ENCODE data around the gene MASTL. TPM values are rescaled to one million over a fixed set of nuclear protein-coding genes. Genes with fewer than 3 reads are reported as not detected.
"Not testable (repeated sequence)": the region's sequence is repeated elsewhere in the genome, so short reads cannot be mapped to it uniquely, and the experiment has no call there.

MASTL gene
- polyA plus RNA-seq, result 1 to 10 TPM in 2 of 3 donors, not detected in 1; 1.5 to 3.5 TPM

- no peaks in the 10 kb centered on the region for H3K9me3 Mint-ChIP-seq
- H3K27me3 Mint-ChIP-seq (ENCODE audit: low read depth in 3 of 3), result peaks cover 15 to 23% (median 20%) of the 10 kb centered on the region in 3 donors
- peak within 1 kb of the TSS; percentile 95 to 100 (median 99) for H3K4me3 Mint-ChIP-seq
- H3K4me1 Mint-ChIP-seq, result peaks cover 50 to 65% of the 10 kb centered on the region in 2 donors
- peak within 1 kb of the TSS; percentile 100 for H3K27ac Mint-ChIP-seq
- peak; percentile 95 to 96 (median 96) for DNase-seq
- peaks cover 1 to 10% (median 6%) of the 10 kb centered on the region in 3 donors for H3K36me3 Mint-ChIP-seq
Observed at GRCh38 chr10:27155066-27155754, at the start of gene MASTL. Gene MASTL (plus strand): TSS chr10:27155352. CDS start chr10:27155427, 75 bp downstream.

DNA sequence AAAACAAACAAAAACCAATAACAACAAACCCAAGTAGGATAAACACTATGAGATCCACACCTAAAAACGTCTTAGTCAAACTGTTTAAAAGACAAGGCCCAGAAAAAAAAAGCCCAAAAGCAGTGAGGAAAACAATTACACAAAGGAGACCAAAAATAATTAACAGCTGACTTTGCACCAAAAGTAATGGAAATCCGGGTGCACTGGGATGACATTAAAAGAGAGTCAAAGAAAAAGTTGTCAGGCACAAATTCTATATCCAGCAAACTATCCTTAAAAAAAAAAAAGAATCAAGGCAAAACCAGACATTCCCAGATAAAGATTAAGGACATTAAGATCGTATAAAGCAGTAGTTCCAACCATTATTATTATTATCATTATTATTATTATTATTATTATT lies 47.0 kb upstream of the MASTL start:
- Mint-ChIP-seq H3K36me3 (peaks cover 17 to 26% (median 24%) of the 10 kb centered on the region in 3 donors), H3K27me3 (ENCODE audit: low read depth in 3 of 3) (peaks cover 0 to 3% (median 0%) of the 10 kb centered on the region in 3 donors), H3K4me1 (peaks cover 10 to 14% of the 10 kb centered on the region in 2 donors), H3K27ac (peak overlapping the region in 1 of 6 donors; percentile 49), H3K9me3 (no peaks in the 10 kb centered on the region), H3K4me3 (no peak overlapping the region)
- DNase-seq, result no peak

GRCh38 chr10:27134371-27134770 lies 20.8 kb upstream of the MASTL start:
- DNase-seq, result no peak
- H3K4me1 Mint-ChIP-seq, result peaks cover 0 to 5% of the 10 kb centered on the region in 2 donors
- no peak overlapping the region for H3K4me3 Mint-ChIP-seq
- H3K27me3 Mint-ChIP-seq (ENCODE audit: low read depth in 3 of 3), result peaks cover 0 to 2% (median 0%) of the 10 kb centered on the region in 3 donors
- H3K27ac Mint-ChIP-seq, result peak overlapping the region in 1 of 6 donors; percentile 18
- H3K9me3 Mint-ChIP-seq, result no peaks in the 10 kb centered on the region
- H3K36me3 Mint-ChIP-seq, result peaks cover 23 to 38% (median 36%) of the 10 kb centered on the region in 3 donors

DNA sequence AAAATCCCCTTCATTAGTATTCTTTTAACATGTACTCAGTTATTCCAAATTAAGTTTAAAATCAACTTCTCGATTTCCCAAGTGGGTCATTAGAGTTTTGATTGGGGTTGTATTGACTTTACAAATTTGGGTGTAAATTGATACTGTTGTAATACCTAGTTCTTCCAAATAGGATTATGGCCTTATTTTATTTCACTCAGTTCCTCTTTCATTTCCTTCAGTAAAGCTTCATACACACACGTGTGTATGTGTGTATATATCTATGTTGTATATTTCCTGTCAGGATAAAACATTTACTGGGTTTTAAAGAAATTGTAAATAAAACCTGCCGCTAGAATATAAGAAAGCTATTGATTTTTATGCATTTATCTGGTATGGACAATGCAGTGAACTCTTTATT lies 16.9 kb upstream of the MASTL start:
- Mint-ChIP-seq H3K9me3 (no peaks in the 10 kb centered on the region), H3K27ac (no peak overlapping the region), H3K36me3 (peaks cover 5 to 23% (median 18%) of the 10 kb centered on the region in 3 donors), H3K4me1 (no peaks in the 10 kb centered on the region), H3K4me3 (no peak overlapping the region), H3K27me3 (ENCODE audit: low read depth in 3 of 3) (peaks cover 0 to 5% (median 3%) of the 10 kb centered on the region in 3 donors)
- DNase-seq, result no peak

DNA sequence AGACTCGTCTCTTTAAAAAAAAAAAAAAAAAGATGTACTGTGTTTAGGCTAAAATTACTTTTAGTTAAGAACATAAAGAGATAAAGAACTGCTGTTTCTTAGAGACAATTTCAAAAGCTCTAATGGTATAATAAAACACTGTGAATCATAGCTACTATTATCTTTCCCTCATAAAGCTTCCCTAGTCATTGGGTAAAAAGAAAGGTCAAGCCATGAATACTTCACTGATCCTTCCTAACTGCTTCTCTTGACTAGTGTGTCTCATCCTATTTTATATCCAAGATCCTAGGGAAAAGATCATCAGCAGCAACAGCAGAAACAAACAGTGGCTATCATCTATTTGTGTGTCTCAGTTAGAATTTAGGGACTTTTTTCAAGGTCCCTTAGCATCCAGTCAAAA lies 11.5 kb upstream of the MASTL start:
- Mint-ChIP-seq H3K9me3 (no peaks in the 10 kb centered on the region), H3K27ac (no peak overlapping the region), H3K27me3 (ENCODE audit: low read depth in 3 of 3) (peaks cover 0 to 7% (median 5%) of the 10 kb centered on the region in 3 donors), H3K4me1 (peaks cover 6 to 30% of the 10 kb centered on the region in 2 donors), H3K36me3 (peaks cover 15 to 38% (median 22%) of the 10 kb centered on the region in 3 donors), H3K4me3 (no peak overlapping the region)
- no peak for DNase-seq

GRCh38 chr10:27145937-27146336 lies 9.2 kb upstream of the MASTL start:
- no peak overlapping the region for H3K4me3 Mint-ChIP-seq
- H3K27me3 Mint-ChIP-seq (ENCODE audit: low read depth in 3 of 3), result peaks cover 0 to 4% (median 3%) of the 10 kb centered on the region in 3 donors
- peak overlapping the region in 1 of 6 donors; percentile 34 for H3K27ac Mint-ChIP-seq
- H3K36me3 Mint-ChIP-seq, result peaks cover 11 to 35% (median 22%) of the 10 kb centered on the region in 3 donors
- peaks cover 13 to 47% of the 10 kb centered on the region in 2 donors for H3K4me1 Mint-ChIP-seq
- no peak for DNase-seq
- H3K9me3 Mint-ChIP-seq, result no peaks in the 10 kb centered on the region

DNA sequence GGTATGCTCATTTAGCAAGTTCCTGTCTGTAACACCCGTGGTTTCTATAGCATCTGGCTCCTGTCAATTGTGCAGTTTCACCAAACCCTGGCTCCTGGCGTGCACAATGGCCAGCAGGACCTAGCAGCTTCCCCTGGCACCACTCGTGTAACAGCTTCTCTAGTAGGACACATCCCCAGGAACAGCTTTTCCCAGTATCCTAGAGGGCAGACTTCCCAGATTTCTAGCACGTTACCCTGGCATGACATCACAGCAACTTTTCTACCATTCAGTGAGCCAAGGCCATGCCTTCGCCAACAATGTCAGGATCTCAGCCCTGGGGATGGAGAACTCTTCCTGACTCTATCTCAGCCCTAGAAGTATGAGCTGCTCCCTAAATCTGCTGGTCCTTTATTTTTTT lies 7.5 kb upstream of the MASTL start:
- no peak for DNase-seq
- H3K4me3 Mint-ChIP-seq, result no peak overlapping the region
- peaks cover 23 to 64% of the 10 kb centered on the region in 2 donors for H3K4me1 Mint-ChIP-seq
- peaks cover 0 to 4% (median 0%) of the 10 kb centered on the region in 3 donors for H3K27me3 Mint-ChIP-seq (ENCODE audit: low read depth in 3 of 3)
- H3K36me3 Mint-ChIP-seq, result peaks cover 14 to 29% (median 21%) of the 10 kb centered on the region in 3 donors
- H3K9me3 Mint-ChIP-seq, result no peaks in the 10 kb centered on the region
- peak overlapping the region in 1 of 6 donors; percentile 28 for H3K27ac Mint-ChIP-seq

DNA sequence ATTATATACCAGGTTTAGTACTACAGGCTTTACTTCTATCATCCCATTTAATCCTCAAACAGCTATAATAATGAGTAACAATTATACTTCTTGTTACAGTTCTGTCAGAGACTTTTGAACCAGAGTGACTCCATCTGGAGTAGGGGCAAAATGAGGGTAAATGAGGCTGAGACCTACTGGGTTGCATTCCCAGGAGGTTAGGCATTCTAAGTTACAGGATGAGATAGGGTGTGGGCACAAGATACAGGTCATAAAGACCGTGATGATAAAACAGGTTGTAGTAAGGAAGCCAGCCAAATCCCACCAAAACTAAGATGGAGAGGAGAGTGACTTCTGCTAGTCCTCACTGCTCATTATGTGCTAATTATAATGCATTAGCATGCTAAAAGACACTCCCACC lies 4.9 kb upstream of the MASTL start:
- Mint-ChIP-seq H3K9me3 (no peaks in the 10 kb centered on the region), H3K36me3 (peaks cover 14 to 19% (median 17%) of the 10 kb centered on the region in 3 donors), H3K4me3 (peak overlapping the region in 2 of 5 donors; percentile 28 to 45), H3K4me1 (peaks cover 42 to 83% of the 10 kb centered on the region in 2 donors), H3K27me3 (ENCODE audit: low read depth in 3 of 3) (peaks cover 12 to 20% (median 12%) of the 10 kb centered on the region in 3 donors), H3K27ac (peak overlapping the region in 4 of 6 donors; percentile 14 to 64 (median 35))
- DNase-seq, result no peak

DNA sequence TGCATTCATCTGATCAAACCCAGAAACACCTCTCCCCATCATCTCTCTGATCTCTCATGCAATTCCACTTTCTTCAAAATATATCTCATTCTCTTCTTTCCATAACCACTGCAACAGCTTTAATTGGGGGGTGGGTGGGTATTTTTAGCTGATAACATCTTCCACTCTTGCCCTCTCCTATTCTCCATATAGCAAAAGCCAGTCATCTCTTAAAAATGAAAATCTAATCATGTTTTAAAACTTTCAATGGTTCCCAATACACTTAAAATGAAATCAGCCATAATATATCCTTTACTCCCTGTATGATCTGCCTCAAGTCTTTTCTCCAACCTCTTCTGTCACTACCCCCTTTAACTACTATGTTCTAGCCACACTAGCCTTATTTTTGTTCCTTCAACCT lies 2.5 kb upstream of the MASTL start:
- peak overlapping the region; percentile 95 to 100 (median 99) for H3K4me3 Mint-ChIP-seq
- H3K27ac Mint-ChIP-seq, result peak overlapping the region; percentile 100
- DNase-seq, result no peak
- peaks cover 15 to 25% (median 20%) of the 10 kb centered on the region in 3 donors for H3K27me3 Mint-ChIP-seq (ENCODE audit: low read depth in 3 of 3)
- H3K4me1 Mint-ChIP-seq, result peaks cover 56 to 83% of the 10 kb centered on the region in 2 donors
- H3K9me3 Mint-ChIP-seq, result no peaks in the 10 kb centered on the region
- peaks cover 2 to 11% (median 3%) of the 10 kb centered on the region in 3 donors for H3K36me3 Mint-ChIP-seq

- peaks cover 53 to 79% of the 10 kb centered on the region in 2 donors for H3K4me1 Mint-ChIP-seq
- H3K27me3 Mint-ChIP-seq (ENCODE audit: low read depth in 3 of 3), result peaks cover 15 to 23% (median 20%) of the 10 kb centered on the region in 3 donors
- H3K9me3 Mint-ChIP-seq, result no peaks in the 10 kb centered on the region
- no peak for DNase-seq
- peak overlapping the region; percentile 100 for H3K27ac Mint-ChIP-seq
- peak overlapping the region; percentile 95 to 100 (median 99) for H3K4me3 Mint-ChIP-seq
- peaks cover 0 to 9% (median 7%) of the 10 kb centered on the region in 3 donors for H3K36me3 Mint-ChIP-seq
Observed at GRCh38 chr10:27153329-27153728, 1.8 kb upstream of the MASTL start.

DNA sequence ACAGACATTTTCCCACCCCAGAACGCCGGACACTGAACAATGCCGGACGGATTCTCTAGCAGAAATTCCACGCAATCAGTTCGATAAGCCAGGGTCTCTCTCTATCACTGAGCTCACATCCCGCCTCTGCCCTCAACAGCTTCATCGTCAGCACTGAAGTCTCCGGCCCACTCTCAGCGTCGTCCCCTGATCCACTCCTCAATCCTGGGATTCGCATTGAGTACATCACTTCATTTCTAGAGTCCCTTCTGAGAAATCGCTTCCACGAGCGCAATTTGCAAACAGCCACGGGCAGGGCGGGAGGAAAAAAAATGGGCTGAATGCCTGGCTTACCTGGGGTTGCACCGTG lies 1.3 kb upstream of the MASTL start:
- H3K4me1 Mint-ChIP-seq, result peaks cover 53 to 74% of the 10 kb centered on the region in 2 donors
- DNase-seq, result no peak
- H3K27me3 Mint-ChIP-seq (ENCODE audit: low read depth in 3 of 3), result peaks cover 15 to 23% (median 20%) of the 10 kb centered on the region in 3 donors
- peaks cover 0 to 10% (median 7%) of the 10 kb centered on the region in 3 donors for H3K36me3 Mint-ChIP-seq
- H3K27ac Mint-ChIP-seq, result peak overlapping the region; percentile 100
- H3K4me3 Mint-ChIP-seq, result peak overlapping the region; percentile 95 to 100 (median 99)
- H3K9me3 Mint-ChIP-seq, result no peaks in the 10 kb centered on the region

DNA sequence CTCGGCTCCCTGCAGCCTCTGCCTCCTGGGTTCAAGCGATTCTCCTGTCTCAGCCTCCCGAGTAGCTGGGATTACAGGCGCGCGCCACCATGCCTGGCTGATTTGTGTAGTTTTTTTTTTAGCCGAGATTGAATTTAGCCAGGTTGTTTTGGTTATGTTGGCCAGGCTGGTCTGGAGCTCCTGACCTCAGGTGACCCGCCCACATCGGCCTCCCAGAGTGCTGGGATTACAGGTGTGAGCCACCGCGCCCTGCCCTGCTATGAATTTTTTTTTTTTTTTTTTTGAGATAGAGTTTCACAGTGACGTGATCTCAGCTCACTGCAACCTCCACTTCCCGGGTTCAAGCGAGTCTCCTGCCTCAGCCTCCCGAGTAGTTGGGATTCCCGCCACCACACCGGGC lies 1.4 kb downstream of the MASTL start:
- not testable (repeated sequence) for DNase-seq, H3K9me3 Mint-ChIP-seq
- Mint-ChIP-seq H3K4me1 (peaks cover 42 to 53% of the 10 kb centered on the region in 2 donors), H3K27ac (peak overlapping the region in 5 of 6 donors; percentile 83 to 100 (median 100)), H3K4me3 (peak overlapping the region; percentile 74 to 99 (median 97)), H3K36me3 (peaks cover 4 to 14% (median 8%) of the 10 kb centered on the region in 3 donors), H3K27me3 (ENCODE audit: low read depth in 3 of 3) (peaks cover 15 to 23% (median 20%) of the 10 kb centered on the region in 3 donors)

DNA sequence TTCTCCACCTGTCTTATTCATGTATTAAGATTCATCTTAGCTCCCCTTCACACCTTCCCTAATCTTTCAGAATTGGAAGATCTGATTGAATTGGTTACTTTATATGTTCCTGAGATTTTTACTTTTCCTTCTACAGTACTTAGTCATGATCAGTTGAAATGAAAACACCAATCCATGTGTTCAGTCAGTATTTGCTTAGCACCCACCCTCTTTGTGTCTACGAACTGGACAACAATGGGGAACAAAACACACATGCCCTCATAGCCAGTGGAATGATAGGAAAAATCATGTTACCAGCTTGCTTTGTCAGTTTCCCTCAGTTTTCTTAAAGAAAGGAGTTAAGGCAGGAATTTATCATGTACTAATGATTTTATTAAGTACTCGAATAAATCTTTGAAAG lies 2.0 kb downstream of the MASTL start:
- Mint-ChIP-seq H3K4me3 (peak overlapping the region; percentile 74 to 99 (median 97)), H3K9me3 (no peaks in the 10 kb centered on the region), H3K27ac (peak overlapping the region; percentile 45 to 100 (median 86)), H3K36me3 (peaks cover 10 to 14% (median 14%) of the 10 kb centered on the region in 3 donors), H3K4me1 (peaks cover 41 to 47% of the 10 kb centered on the region in 2 donors), H3K27me3 (ENCODE audit: low read depth in 3 of 3) (peaks cover 15 to 23% (median 20%) of the 10 kb centered on the region in 3 donors)
- no peak for DNase-seq

GRCh38 chr10:27158421-27158820 lies 3.3 kb downstream of the MASTL start:
- Mint-ChIP-seq H3K27ac (no peak overlapping the region), H3K27me3 (ENCODE audit: low read depth in 3 of 3) (peaks cover 15 to 20% (median 20%) of the 10 kb centered on the region in 3 donors), H3K9me3 (no peaks in the 10 kb centered on the region), H3K4me3 (no peak overlapping the region), H3K36me3 (peaks cover 10 to 19% (median 11%) of the 10 kb centered on the region in 3 donors), H3K4me1 (peaks cover 28 to 34% of the 10 kb centered on the region in 2 donors)
- DNase-seq, result no peak
